ENCODE measurements around the gene GIT1. TPM values are rescaled to one million over a fixed set of nuclear protein-coding genes. Genes with fewer than 3 reads are reported as not detected.

Gene GIT1
- total and polyA plus RNA-seq, 9 of the 15 experiments (the other 6 are each of a cell fraction or from before 2014, with no cell fraction given), result 0.35 to 35.3 (median 17.1) TPM

- TF ChIP-seq ETS1 (conservative IDR thresholded peaks at IDR 0.05; ENCODE audit: control insufficient read depth, low read depth, low read length), result 0 out of 2 replicates have a peak, but pooled peaks have one; percentile 11
- TF ChIP-seq MAZ (CRISPR knock-in tag; conservative IDR thresholded peaks at IDR 0.05 in 1 of 2, IDR thresholded peaks at IDR 0.05 in 1 of 2), result peak; percentile 39 to 53; a peak in 3 of 4 replicates
- TF ChIP-seq ATF7 (IDR thresholded peaks at IDR 0.05), result 0 out of 2 replicates have a peak, but pooled peaks have one; percentile 38
- TF ChIP-seq NRF1 (conservative IDR thresholded peaks at IDR 0.05 in 1 of 2, IDR thresholded peaks at IDR 0.05 in 1 of 2), result peak; percentile 57 to 61; a peak in 3 of 4 replicates
- no peak for TF ChIP-seq ZNF146 (CRISPR knock-in tag; IDR thresholded peaks at IDR 0.05; ENCODE audit: unreplicated experiment)
- peak; percentile 73 for TF ChIP-seq E2F3 (CRISPR knock-in tag; IDR thresholded peaks at IDR 0.05)
- TF ChIP-seq LEF1 (IDR thresholded peaks at IDR 0.05), result no peak
- no peak for TF ChIP-seq ZNF24 (IDR thresholded peaks at IDR 0.05)
- TF ChIP-seq TFAM (CRISPR knock-in tag; conservative IDR thresholded peaks at IDR 0.05), result no peak
- TF ChIP-seq ZBTB26 (CRISPR knock-in tag; IDR thresholded peaks at IDR 0.05), result no peak
- peak; percentile 61; the same call in 1 of the 2 replicates for TF ChIP-seq HDAC2 (IDR thresholded peaks at IDR 0.05)
- TF ChIP-seq PYGO2 (tag; IDR thresholded peaks at IDR 0.05), result no peak
- peak; percentile 71; the same call in 1 of the 2 replicates for TF ChIP-seq L3MBTL2 (IDR thresholded peaks at IDR 0.05)
- TF ChIP-seq PCBP1 (IDR thresholded peaks at IDR 0.05; ENCODE audit: low read depth, low read length, poor library complexity, severe bottlenecking), result no peak
- no peak for TF ChIP-seq ZNF408 (CRISPR knock-in tag; IDR thresholded peaks at IDR 0.05; ENCODE audit: low read depth)
- no peak for TF ChIP-seq BRCA1 (IDR thresholded peaks at IDR 0.05)
- no peak for TF ChIP-seq BRCA1 (CRISPR knock-in tag; IDR thresholded peaks at IDR 0.05)
- TF ChIP-seq WHSC1 (IDR thresholded peaks at IDR 0.05; ENCODE audit: low read length), result no peak
- TF ChIP-seq ZNF324 (CRISPR knock-in tag; IDR thresholded peaks at IDR 0.05), result no peak
- peak; percentile 49; the same call in 1 of the 2 replicates for TF ChIP-seq CXXC5 (CRISPR knock-in tag; IDR thresholded peaks at IDR 0.05)
- TF ChIP-seq EGR1 (conservative IDR thresholded peaks at IDR 0.05), result peak; percentile 37
- TF ChIP-seq MXD1 (CRISPR knock-in tag; IDR thresholded peaks at IDR 0.05; ENCODE audit: borderline replicate concordance, poor library complexity, severe bottlenecking), result no peak
- peak; percentile 55 for TF ChIP-seq VEZF1 (CRISPR knock-in tag; IDR thresholded peaks at IDR 0.05)
- peak in 1 of 3 experiments; percentile 44 for TF ChIP-seq YY1 (IDR thresholded peaks at IDR 0.05; ENCODE audit: borderline replicate concordance in 1 of 3, control insufficient read depth in 1 of 3, extremely low read depth in 1 of 3, insufficient read depth in 3 of 3, insufficient read length in 1 of 3, insufficient replicate concordance in 2 of 3, low read depth in 1 of 3, low read length in 2 of 3)
Measured at GRCh38 chr17:29622337-29623282, 33.2 kb upstream of the GIT1 start, which contains the start of gene CORO6 (continued).

Measured in K562 (cell line).